Fibroblast of peridontal ligament (primary cell): Measurements from ENCODE around the gene NSUN4.
"Not testable (repeated sequence)": the region's sequence is repeated elsewhere in the genome, so short reads cannot be mapped to it uniquely, and the experiment has no call there.

ENCODE experiments used
- DNase-seq: peaks from one replicate; pipeline ENCODE4 v3.0.0-alpha.2; 2010; ENCODE audit errors: extremely low read depth

NSUN4 gene

DNA sequence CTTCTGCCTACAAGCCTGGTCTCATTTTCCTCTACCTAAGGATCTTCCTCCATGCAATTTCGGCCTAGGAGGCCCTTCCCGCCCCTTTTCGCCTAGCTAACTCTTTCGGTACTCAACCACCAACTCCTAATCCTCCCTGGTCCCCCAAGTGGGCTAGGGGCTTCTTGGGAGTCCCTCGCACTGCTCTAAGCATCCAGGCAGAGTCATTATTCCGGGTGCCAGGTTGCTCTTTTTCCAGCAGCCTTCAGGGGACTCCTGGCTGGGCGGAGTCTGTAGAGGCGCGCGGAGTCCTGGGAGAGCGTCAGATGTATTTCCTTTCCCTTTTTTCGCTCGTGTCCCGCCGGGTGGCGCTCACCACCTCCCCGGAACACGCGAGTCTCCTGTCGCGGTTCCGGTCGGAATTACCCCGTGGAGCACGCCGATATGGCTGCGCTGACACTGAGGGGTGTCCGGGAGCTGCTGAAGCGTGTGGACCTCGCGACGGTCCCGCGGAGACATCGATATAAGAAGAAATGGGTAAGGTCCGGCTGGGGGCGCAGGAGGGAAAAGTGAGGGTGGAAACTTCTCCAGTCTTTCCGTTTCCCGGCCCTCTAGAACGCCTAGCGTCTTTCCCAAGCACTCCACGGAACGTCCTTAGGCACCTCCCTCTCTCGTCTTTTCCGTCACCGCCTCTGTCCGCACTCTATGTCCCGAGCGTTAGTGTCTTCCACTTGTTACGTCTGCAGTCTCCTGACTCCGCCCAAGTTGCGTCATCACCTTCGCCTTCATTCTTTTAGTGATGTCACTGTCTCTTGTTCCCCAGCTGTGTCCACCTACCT is at the start of gene NSUN4:
NSUN4 (plus strand) TSS at position 404 of the 818 bp plus-strand sequence; CDS start at position 424, 20 bp downstream.
- DNase-seq, result peak; percentile 98

DNA sequence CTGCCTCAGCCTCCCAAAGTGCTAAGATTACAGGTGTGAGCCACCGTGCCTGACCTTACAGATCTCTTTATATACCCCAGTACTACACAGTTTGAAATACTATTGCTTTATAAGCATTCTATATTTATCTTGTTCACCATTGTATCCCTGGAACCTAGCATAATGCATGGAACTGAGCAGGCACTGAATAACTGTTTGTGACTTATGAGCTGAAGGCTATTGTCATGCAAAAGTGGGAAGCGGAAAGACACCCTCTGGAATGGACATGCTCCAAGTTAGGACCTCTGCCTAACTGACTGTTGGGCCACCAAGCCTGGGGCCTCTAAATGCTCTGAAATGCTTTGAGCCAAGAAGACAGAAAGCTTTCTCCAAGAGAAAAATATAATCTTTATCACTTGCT is 45.3 kb upstream of the NSUN4 start:
- DNase-seq, result no peak

DNA sequence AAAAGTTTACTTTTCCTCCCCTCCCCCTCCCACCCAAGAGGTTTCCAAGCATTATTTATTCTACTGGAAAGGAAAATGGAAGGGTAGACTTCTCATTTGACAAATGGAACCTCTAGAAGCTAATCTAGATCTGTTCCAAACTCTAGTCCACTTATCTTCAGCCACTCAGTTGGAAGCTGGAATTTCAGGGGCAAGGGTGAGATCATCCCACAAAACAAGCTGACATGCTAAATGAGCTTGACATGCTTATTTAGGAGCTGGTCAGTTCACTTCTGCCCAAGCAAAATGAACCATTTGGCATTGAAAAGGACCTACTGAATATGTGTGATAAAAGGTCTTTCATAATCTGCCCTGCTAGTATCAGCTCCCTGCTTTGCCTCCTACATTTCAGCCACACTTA is 42.2 kb upstream of the NSUN4 start:
- no peak for DNase-seq

DNA sequence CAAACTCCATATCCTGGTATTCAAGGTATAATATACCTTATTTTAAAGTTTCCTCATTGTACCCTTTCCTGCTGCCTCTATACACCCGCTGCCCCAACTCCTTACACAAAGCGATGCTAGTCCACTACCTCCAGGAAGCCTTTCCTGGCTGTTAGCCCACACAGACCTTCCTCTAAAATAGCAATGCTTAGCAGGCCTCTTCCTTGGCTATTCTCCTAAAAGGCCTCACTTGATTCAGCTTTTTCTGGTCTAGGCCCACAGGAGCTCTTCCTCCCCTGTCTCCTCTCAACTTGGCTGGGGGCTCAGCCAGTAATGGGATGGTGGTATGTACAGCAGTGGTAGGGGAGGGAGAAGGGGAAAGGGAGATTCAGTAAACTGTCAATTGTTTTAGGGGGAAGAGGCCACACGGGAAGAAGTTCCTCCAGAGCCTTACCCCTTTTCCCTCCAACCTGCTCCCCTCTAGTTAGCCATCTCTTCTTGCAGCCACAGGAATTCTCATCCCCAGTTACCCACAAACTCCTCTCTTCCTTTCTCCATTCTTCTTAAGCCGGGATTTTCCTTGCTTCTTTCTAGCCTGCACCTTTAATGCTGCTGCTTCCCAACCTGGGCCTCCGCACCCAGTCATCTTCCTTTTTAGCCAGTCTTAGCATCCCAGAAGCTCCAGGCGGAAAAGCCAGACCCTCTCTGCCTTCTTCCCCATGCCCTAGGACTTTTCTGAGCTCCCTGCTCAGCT is 39.8 kb upstream of the NSUN4 start:
- peak; percentile 56 for DNase-seq

DNA sequence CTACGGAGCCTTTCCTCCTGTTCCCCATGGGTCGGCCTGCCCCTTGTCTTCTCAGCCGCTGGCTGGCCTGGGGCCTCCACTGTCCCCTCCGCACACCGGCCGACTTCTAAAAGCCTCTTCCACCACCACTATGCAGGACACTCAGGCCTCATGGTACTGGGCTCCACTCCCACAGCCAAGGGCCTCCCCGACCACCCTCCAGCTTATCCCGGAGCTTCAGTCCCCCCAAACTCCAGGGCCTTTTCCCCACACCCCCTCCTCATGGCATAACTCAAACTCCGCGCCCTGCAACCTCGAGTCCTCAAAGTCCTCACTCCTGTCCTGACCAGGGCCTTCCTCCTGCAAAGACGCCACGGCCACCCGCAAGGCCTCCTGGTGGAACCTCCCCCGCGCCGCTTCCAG is 39.2 kb upstream of the NSUN4 start:
- DNase-seq, result peak; percentile 31

DNA sequence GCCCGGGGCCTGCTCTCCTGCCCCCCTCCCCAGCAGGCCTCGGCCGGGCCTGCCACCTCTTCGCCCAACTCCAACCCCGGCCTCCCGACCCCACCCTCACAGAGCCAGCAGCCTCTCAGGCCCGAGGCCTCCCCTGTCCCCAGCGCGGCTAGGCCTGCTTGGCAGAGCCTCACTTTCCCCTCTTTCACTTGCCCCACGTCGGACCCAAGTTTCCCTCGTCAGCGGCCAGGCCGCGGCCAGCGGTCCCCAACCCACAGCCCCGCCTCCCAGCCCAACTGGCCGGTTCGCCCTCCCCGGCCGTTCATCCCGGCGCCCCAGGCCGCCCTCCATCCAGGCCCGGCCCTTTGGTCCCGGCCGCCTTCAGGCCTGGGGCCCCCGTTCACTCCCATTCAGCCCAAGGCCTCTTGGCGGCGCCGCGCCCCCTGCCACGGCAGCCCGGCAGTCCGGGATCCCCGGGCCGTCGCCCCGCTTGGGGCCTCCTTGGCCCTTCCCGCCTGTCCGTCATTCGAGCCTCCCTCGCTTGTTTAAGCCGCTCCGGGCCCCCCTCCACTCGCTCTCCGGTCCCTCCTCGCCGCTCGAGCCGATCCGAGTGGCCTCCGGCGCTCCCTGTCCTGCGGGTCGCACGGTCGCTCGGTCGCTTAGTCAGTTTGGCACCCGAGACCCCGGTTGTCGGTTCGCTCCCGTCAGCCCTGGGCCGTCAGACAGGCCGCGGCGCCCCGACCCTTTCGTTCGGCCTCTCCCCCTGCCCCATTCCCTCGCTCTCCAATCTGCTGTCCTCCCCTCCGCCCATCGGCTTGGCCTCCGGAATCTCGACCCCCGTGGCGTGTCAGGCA is 38.6 kb upstream of the NSUN4 start:
- peak; percentile 57 for DNase-seq

DNA sequence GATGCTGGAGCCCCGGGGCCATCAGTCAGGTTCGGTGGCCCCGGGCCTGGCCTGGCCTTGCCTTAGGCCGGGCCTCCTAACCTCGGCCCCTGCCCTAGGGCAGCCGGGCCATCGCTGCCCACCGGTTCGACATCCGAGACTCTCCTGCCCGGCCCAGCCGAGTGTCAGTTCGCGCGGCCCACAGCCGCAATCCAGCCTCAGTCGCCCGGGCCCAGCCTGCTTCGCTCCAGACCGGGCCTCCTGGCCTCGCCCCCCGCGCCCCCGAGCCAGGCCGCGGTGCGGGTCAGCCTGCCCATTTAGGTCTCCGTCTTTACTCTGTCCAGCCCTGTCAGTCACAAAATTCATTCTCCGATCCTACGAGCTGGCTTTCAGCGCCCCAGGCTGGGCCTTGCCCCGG is 38.0 kb upstream of the NSUN4 start:
- no peak for DNase-seq

DNA sequence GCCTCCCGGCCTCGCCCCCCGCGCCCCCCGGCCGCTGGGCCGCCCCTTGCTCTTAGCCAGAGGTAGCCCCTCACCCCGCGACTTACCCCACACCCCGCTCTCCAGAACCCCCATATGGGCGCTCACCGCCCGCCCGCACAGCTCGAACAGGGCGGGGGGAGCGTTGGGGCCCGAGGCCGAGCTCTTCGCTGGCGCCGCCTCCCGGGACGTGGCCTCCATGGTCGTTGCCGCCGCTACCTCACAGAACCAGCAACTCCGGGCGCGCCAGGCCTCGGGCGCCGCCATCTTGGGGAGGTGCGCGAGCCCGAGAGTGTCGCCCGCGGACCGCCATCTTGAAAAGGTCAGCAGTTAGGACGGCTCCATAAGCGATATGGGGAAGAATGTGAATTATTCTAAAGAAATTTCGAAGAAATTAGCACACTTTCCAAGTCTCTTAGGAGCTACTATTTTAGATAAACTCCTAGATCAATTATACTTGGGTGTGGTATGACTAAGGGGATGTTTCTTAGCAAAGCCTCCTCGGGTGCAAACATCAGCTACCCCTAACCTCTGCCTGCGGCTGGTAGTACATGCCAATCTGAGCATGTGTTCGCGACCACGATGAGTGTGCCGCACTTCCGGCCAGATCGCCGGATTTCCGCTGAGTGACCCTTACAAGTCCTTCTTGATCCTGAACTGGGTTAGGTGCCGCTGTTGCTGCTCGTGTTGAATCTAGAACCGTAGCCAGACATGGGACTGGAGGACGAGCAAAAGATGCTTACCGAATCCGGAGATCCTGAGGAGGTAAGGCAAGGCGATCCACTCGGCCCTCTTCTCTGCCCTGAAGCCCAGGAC is 37.4 kb upstream of the NSUN4 start, which contains the start of the genes LRRC41 and UQCRH:
LRRC41 (minus strand) TSS at position 579 of the 834 bp plus-strand sequence; CDS start at position 285, 294 bp downstream.
UQCRH (plus strand) TSS at position 661 of the 834 bp plus-strand sequence; CDS start at position 730, 69 bp downstream.
- peak; percentile 98 for DNase-seq

DNA sequence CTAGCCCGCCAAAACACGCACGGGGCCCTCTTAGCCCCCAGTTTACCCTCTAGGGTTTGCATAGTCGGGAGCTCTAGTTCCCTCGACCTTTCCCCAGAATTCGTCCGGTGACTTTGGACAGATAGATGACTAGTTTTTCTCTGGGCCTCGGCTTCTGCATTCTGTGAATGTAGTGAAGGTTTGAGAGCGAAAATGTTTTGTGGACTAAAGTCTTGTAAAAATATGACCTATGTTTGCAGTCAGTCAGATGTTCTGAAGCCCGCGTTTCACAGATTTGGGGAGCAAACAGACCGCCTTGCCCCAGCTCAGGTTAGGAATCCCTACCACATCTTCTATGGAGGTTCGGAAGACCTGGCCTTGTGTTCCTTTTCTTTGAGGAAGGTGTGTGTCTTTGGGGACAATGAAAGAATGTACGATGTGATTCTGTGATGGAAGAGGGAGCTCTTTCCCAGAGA is 36.7 kb upstream of the NSUN4 start:
- DNase-seq, result peak; percentile 16

DNA sequence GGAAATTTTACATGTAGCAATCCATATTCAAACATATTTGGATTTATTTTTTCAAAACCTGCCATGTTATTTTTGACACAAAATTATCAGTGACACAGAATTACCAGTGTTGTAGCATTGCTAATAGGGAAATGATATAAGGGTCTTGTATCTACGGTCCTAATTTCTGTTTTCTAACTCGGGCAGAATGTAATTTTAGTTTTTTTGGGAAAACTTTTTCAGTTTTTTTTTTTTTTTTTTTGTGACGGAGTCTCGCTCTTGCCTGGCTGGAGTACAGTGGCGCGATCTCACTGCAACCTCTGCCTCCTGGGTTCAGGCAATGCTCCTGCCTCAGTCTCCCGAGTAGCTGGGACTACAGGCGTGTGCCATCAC is 34.5 kb upstream of the NSUN4 start:
- DNase-seq, result no peak

DNA sequence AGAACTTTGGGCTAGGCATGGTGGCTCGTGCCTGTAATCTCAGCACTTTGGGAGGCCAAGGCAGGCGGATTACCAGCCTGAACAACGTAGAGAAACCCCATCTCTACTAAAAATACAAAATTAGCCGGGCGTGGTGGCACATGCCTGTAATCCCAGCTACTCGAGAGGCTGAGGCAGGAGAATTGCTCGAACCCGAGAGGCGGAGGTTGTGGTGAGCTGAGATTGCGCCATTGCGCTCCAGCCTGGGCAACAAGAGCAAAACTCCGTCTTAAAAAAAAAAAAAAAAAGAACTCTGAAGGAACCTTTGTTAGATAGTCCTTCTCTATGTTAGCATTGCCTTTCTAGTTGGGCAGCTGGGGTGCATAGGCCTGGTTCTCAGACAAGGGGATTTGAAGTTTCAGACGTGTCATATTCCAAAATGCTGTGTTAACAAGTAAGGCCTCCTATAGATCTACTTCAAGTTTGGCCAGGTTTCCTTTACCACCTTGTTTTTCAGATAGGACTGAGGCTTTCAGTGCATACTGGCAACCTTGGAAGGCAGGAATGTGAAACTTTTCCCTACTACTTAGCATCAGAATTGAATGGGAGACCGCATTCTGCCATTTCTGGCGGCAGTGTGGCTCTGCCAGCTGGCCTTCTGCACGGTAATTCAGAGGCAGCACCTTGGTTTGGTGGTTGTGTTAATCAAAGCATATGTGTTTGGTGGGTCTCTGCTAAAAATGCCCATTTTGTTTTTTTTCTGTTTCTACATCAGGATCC is 31.0 kb upstream of the NSUN4 start:
- no peak for DNase-seq

DNA sequence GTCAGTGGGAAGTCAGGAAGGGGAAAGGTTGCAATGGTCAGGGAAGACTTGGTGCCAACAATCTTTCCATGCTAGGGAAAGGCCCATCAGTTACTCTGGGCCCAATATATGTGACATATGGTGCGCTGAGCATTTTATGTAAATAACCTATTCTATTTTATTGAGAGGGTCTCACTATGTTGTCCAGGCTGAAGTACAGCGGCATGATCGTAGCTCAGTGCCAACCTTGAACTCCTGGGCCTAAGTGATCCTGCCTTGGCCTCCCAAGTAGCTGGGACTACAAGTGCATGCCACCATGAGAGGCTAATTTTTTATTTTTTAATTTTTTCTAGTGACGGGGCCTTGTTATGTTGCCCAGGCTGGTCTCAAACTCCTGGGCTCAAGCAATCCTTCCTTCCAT is 30.3 kb upstream of the NSUN4 start:
- DNase-seq, result no peak

DNA sequence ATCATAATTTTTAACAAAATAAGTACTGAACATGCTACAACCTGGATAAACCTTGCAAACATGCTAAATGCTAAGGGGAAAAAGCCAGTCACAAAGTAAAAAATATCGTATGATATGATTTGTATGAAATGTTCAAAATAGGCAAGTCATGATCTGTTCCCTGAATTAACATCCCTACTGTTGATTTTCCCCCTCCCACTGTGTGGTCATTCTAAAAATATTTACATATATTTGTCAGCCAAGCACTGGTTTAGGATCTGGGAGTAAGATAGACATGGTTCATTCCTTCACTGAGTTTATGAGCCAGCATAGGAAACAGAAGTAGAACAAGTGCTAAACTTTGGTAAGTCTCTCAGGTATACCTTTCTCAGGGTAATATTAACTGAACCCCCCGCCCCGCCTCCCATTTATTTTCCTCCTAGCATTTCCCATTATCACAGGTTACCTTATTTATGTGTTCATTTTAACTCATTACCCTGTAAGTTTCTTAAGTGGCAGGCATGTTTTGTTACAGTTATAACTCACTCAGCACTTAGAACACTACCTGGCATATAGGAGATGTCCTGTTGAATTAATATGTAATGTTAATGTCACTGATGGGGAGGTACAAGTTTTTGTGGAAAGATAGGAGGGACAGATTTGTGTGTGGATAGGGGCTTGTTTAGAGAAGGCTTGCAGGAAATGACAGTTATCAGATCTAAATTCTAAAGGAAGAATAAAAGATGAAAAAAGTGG is 24.8 kb upstream of the NSUN4 start:
- DNase-seq, result peak; percentile 51

DNA sequence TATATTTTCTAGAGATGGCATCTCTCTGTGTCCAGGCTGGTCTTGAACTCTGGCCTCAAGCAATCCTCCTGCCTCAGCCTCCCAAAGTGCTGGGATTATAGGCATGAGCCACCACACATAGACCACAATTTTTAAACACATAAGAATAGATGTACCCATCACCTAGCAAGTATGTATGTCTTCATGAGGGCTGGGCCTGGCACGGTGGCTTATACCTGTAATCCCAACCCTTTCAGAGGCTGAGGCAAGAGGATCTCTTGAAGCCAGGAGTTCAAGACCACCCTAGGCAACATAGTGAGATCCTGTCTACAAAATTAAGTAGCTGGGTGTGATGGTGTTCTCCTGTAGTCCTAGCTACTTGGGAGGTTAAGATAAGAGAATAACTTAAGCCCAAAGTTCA is 23.3 kb upstream of the NSUN4 start:
- DNase-seq, result no peak

DNA sequence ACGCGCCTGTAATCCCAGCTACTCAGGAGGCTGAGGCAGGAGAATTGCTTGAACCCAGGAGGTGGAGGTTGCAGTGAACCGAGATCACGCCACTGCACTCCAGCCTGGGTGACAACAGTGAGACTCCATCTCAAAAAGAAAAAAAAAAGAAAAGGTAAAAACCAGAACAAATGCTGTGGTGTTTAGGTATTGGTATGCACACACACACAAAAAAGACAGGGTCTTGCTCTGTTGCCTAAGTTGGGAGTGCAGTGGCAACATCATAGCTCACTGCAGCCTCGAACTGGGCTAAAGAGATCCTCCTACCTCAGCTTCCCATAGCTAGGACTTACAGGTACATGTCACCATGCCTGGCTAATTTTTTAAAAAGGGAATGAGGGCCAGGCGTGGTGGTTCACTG is 21.3 kb upstream of the NSUN4 start:
- DNase-seq, result not testable (repeated sequence)

DNA sequence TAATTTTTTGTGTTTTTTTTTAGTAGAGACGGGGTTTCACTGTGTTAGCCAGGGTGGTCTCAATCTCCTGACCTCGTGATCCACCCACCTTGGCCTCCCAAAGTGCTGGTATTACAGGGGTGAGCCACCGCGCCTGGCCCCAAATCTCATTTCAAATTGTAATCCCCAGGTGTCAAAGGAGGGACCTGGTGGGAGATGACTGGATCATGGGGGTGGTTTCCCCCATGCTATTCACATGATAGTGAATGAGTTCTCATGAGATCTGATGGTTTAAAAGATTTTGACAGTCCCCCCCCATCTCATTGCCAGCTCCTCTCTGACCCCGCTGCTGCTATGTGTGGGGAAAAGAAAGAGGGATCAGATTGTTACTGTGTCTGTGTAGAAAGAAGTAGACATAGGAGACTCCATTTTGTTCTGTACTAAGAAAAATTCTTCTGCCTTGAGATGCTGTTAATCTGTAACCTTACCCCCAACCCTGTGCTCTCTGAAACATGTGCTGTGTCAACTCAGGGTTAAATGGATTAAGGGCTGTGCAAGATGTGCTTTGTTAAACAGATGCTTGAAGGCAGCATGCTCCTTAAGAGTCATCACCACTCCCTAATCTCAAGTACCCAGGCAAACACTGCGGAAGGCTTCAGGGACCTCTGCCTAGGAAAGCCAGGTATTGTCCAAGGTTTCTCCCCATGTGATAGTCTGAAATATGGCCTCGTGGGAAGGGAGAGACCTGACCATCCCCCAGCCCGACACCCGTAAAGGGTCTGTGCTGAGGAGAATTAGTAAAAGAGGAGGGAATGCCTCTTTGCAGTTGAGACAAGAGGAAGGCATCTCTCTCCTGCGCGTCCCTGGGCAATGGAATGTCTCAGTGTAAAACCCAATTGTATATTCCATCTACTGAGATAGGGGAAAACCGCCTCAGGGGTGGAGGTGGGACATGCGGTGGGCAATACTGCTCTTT is 20.4 kb upstream of the NSUN4 start:
- not testable (repeated sequence) for DNase-seq

DNA sequence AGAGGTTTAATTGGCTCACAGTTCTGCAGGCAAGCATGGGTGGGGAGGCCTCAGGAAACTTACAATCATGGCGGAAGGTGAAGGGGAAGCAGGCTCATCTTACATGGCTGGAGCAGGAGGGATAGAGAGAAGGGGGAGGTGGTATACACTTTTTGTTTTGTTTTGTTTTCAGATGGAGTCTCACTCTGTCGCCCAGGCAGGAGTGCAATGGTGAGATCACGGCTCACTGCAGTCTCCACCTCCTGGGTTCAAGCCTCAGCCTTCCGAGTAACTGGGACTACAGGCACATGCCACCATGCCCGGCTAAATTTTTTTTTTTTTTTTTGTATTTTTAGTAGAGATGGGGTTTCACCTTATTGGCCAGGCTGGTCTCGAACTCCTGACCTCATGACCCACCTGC is 18.4 kb upstream of the NSUN4 start:
- not testable (repeated sequence) for DNase-seq
